ENCODE data around the gene TRAF5.
A peak's percentile ranks its signal among the peaks of the same experiment; 100 is the strongest.
"Not testable (repeated sequence)": the region's sequence is repeated elsewhere in the genome, so short reads cannot be mapped to it uniquely, and the experiment has no call there.

Gene TRAF5

GRCh38 chr1:211377539-211378450 lies 51.2 kb downstream of the TRAF5 start:
- peaks cover 29% of the 10 kb centered on the region for H3K36me3 Mint-ChIP-seq (ENCODE audit: insufficient read depth)
- no peak overlapping the region for H3K4me3 Mint-ChIP-seq
- DNase-seq (ENCODE audit: low spot score in 2 of 2): no peak
- peaks cover 2% of the 10 kb centered on the region for H3K4me1 Mint-ChIP-seq
- peak overlapping the region; percentile 7 for H3K27ac Mint-ChIP-seq (ENCODE audit: low read depth)
- no peaks in the 10 kb centered on the region for H3K27me3 Mint-ChIP-seq
- no peak for ATAC-seq (replicated peaks; ENCODE audit: extremely low read depth, poor library complexity, severe bottlenecking)
- H3K9me3 Mint-ChIP-seq: no peaks in the 10 kb centered on the region

GRCh38 chr1:211378844-211379243 lies 52.2 kb downstream of the TRAF5 start:
- H3K36me3 Mint-ChIP-seq (ENCODE audit: insufficient read depth): peaks cover 32% of the 10 kb centered on the region
- no peak overlapping the region for H3K4me3 Mint-ChIP-seq
- DNase-seq (ENCODE audit: low spot score in 2 of 2) (no peak), ATAC-seq (replicated peaks; ENCODE audit: extremely low read depth, poor library complexity, severe bottlenecking) (no peak)
- no peak overlapping the region for H3K27ac Mint-ChIP-seq (ENCODE audit: low read depth)
- H3K4me1 Mint-ChIP-seq: peaks cover 13% of the 10 kb centered on the region
- H3K9me3 Mint-ChIP-seq: no peaks in the 10 kb centered on the region
- no peaks in the 10 kb centered on the region for H3K27me3 Mint-ChIP-seq

GRCh38 chr1:211379446-211379845 lies 52.8 kb downstream of the TRAF5 start:
- no peaks in the 10 kb centered on the region for H3K27me3 Mint-ChIP-seq
- H3K9me3 Mint-ChIP-seq: no peaks in the 10 kb centered on the region
- H3K4me1 Mint-ChIP-seq: peaks cover 13% of the 10 kb centered on the region
- no peak overlapping the region for H3K4me3 Mint-ChIP-seq
- DNase-seq (ENCODE audit: low spot score in 2 of 2) (no peak), ATAC-seq (replicated peaks; ENCODE audit: extremely low read depth, poor library complexity, severe bottlenecking) (no peak)
- H3K27ac Mint-ChIP-seq (ENCODE audit: low read depth): peak overlapping the region; percentile 57
- H3K36me3 Mint-ChIP-seq (ENCODE audit: insufficient read depth): peaks cover 29% of the 10 kb centered on the region

GRCh38 chr1:211381481-211382181 lies 55.0 kb downstream of the TRAF5 start:
- H3K27me3 Mint-ChIP-seq: no peaks in the 10 kb centered on the region
- H3K4me3 Mint-ChIP-seq: peak overlapping the region; percentile 83
- H3K9me3 Mint-ChIP-seq: no peaks in the 10 kb centered on the region
- peaks cover 15% of the 10 kb centered on the region for H3K36me3 Mint-ChIP-seq (ENCODE audit: insufficient read depth)
- peak overlapping the region; percentile 93 for H3K27ac Mint-ChIP-seq (ENCODE audit: low read depth)
- DNase-seq (ENCODE audit: low spot score in 2 of 2) (no peak), ATAC-seq (replicated peaks; ENCODE audit: extremely low read depth, poor library complexity, severe bottlenecking) (no peak)
- peaks cover 13% of the 10 kb centered on the region for H3K4me1 Mint-ChIP-seq

- no peak for DNase-seq (ENCODE audit: low spot score in 2 of 2)
- no peak for ATAC-seq (replicated peaks; ENCODE audit: extremely low read depth, poor library complexity, severe bottlenecking)
- no peaks in the 10 kb centered on the region for H3K9me3 Mint-ChIP-seq
- H3K4me1 Mint-ChIP-seq: peaks cover 13% of the 10 kb centered on the region
- peak overlapping the region; percentile 93 for H3K27ac Mint-ChIP-seq (ENCODE audit: low read depth)
- peak overlapping the region; percentile 83 for H3K4me3 Mint-ChIP-seq
- H3K36me3 Mint-ChIP-seq (ENCODE audit: insufficient read depth): peaks cover 15% of the 10 kb centered on the region
- H3K27me3 Mint-ChIP-seq: no peaks in the 10 kb centered on the region
Observed at GRCh38 chr1:211382182-211382713, 55.6 kb downstream of the TRAF5 start.

- H3K36me3 Mint-ChIP-seq (ENCODE audit: insufficient read depth): peaks cover 10% of the 10 kb centered on the region
- H3K4me1 Mint-ChIP-seq: peaks cover 13% of the 10 kb centered on the region
- peak overlapping the region; percentile 83 for H3K4me3 Mint-ChIP-seq
- ATAC-seq (replicated peaks; ENCODE audit: extremely low read depth, poor library complexity, severe bottlenecking) (peak; percentile 84), DNase-seq (ENCODE audit: low spot score in 2 of 2) (peak; percentile 51 to 63)
- H3K27ac Mint-ChIP-seq (ENCODE audit: low read depth): peak overlapping the region; percentile 93
- H3K9me3 Mint-ChIP-seq: no peaks in the 10 kb centered on the region
- no peaks in the 10 kb centered on the region for H3K27me3 Mint-ChIP-seq
Observed at GRCh38 chr1:211382714-211383480, 56.3 kb downstream of the TRAF5 start.

GRCh38 chr1:211384524-211384923 lies 57.9 kb downstream of the TRAF5 start:
- no peak overlapping the region for H3K27ac Mint-ChIP-seq (ENCODE audit: low read depth)
- H3K4me1 Mint-ChIP-seq: peaks cover 13% of the 10 kb centered on the region
- no peaks in the 10 kb centered on the region for H3K27me3 Mint-ChIP-seq
- peaks cover 10% of the 10 kb centered on the region for H3K36me3 Mint-ChIP-seq (ENCODE audit: insufficient read depth)
- no peaks in the 10 kb centered on the region for H3K9me3 Mint-ChIP-seq
- H3K4me3 Mint-ChIP-seq: no peak overlapping the region
- no peak for DNase-seq (ENCODE audit: low spot score in 2 of 2)
- no peak for ATAC-seq (replicated peaks; ENCODE audit: extremely low read depth, poor library complexity, severe bottlenecking)

GRCh38 chr1:211386921-211387320 lies 60.3 kb downstream of the TRAF5 start:
- H3K36me3 Mint-ChIP-seq (ENCODE audit: insufficient read depth): peaks cover 6% of the 10 kb centered on the region
- peaks cover 13% of the 10 kb centered on the region for H3K4me1 Mint-ChIP-seq
- no peak overlapping the region for H3K27ac Mint-ChIP-seq (ENCODE audit: low read depth)
- no peaks in the 10 kb centered on the region for H3K27me3 Mint-ChIP-seq
- no peak overlapping the region for H3K4me3 Mint-ChIP-seq
- ATAC-seq (replicated peaks; ENCODE audit: extremely low read depth, poor library complexity, severe bottlenecking) (no peak), DNase-seq (ENCODE audit: low spot score in 2 of 2) (no peak)
- H3K9me3 Mint-ChIP-seq: no peaks in the 10 kb centered on the region

- H3K4me1 Mint-ChIP-seq; H3K4me3 Mint-ChIP-seq; ATAC-seq (replicated peaks; ENCODE audit: extremely low read depth, poor library complexity, severe bottlenecking); H3K36me3 Mint-ChIP-seq (ENCODE audit: insufficient read depth); H3K27me3 Mint-ChIP-seq; H3K9me3 Mint-ChIP-seq; DNase-seq (ENCODE audit: low spot score in 2 of 2); H3K27ac Mint-ChIP-seq (ENCODE audit: low read depth): not testable (repeated sequence)
Observed at GRCh38 chr1:211390829-211391228, 64.2 kb downstream of the TRAF5 start.

- H3K4me1 Mint-ChIP-seq: no peaks in the 10 kb centered on the region
- no peak overlapping the region for H3K4me3 Mint-ChIP-seq
- H3K27me3 Mint-ChIP-seq: no peaks in the 10 kb centered on the region
- H3K27ac Mint-ChIP-seq (ENCODE audit: low read depth): no peak overlapping the region
- DNase-seq (ENCODE audit: low spot score in 2 of 2): no peak
- peaks cover 4% of the 10 kb centered on the region for H3K36me3 Mint-ChIP-seq (ENCODE audit: insufficient read depth)
- H3K9me3 Mint-ChIP-seq: no peaks in the 10 kb centered on the region
- no peak for ATAC-seq (replicated peaks; ENCODE audit: extremely low read depth, poor library complexity, severe bottlenecking)
Observed at GRCh38 chr1:211393203-211393602, 66.6 kb downstream of the TRAF5 start.

- not testable (repeated sequence) for H3K4me1 Mint-ChIP-seq; H3K9me3 Mint-ChIP-seq; H3K36me3 Mint-ChIP-seq (ENCODE audit: insufficient read depth); H3K27ac Mint-ChIP-seq (ENCODE audit: low read depth); H3K27me3 Mint-ChIP-seq; DNase-seq (ENCODE audit: low spot score in 2 of 2); ATAC-seq (replicated peaks; ENCODE audit: extremely low read depth, poor library complexity, severe bottlenecking); H3K4me3 Mint-ChIP-seq
Observed at GRCh38 chr1:211398266-211398930, 71.8 kb downstream of the TRAF5 start.

GRCh38 chr1:211399851-211400393 lies 73.3 kb downstream of the TRAF5 start:
- not testable (repeated sequence) for DNase-seq (ENCODE audit: low spot score in 2 of 2); H3K27me3 Mint-ChIP-seq; H3K36me3 Mint-ChIP-seq (ENCODE audit: insufficient read depth); H3K4me1 Mint-ChIP-seq; H3K4me3 Mint-ChIP-seq; H3K9me3 Mint-ChIP-seq; H3K27ac Mint-ChIP-seq (ENCODE audit: low read depth); ATAC-seq (replicated peaks; ENCODE audit: extremely low read depth, poor library complexity, severe bottlenecking)
